IMR-90 (cell line): ENCODE data around the gene FAM199X. TPM values are rescaled to one million over a fixed set of nuclear protein-coding genes. Genes with fewer than 3 reads are reported as not detected.
A peak's percentile ranks its signal among the peaks of the same experiment; 100 is the strongest.

Experiments used
- ATAC-seq: fragments of 200-7000 bp; cut with Tn5 transposase; 2 replicates; pipeline ENCODE4 v1.9.1; 2020; ENCODE audit warnings: low read depth, mild to moderate bottlenecking, moderate library complexity
- BruUV-seq: library from RNA; stranded (reverse); fragments of 400-500 nt; replicated peaks from 2 replicates; lab custom pipeline; 2021; lab: Mats Ljungman, UMichigan
- CTCF ChIA-PET: fragments of 300-600 bp; formaldehyde crosslinking; extraction: SDS; loops from one replicate; lab custom pipeline; 2021; ENCODE audit warnings: antibody characterized with exemption; lab: Yijun Ruan, JAX
- POLR2A ChIA-PET: fragments of 300-600 bp; sonication (Branson Sonifier 250); formaldehyde crosslinking; loops from one replicate; lab custom pipeline; 2022; ENCODE audit warnings: antibody characterized with exemption; ENCODE audit not compliant: unreplicated experiment; lab: Charles Lee
- DNase-seq: peaks from one replicate; pipeline ENCODE4 v3.0.0; 2013
- H2AFZ ChIP-seq: replicated peaks from 2 replicates; pipeline ENCODE3; 2013; ENCODE audit warnings: low read length, mild to moderate bottlenecking; ENCODE audit not compliant: poor library complexity
- H2AK5ac ChIP-seq: 2 replicates; pipeline ENCODE4 v1.6.1; 2013; ENCODE audit warnings: low read depth, low read length, inconsistent platforms
- H2AK9ac ChIP-seq: replicated peaks from 2 replicates; pipeline ENCODE3; 2013; ENCODE audit warnings: mild to moderate bottlenecking, low read depth, low read length, moderate library complexity; ENCODE audit not compliant: poor library complexity
- H2BK120ac ChIP-seq: 2 replicates; pipeline ENCODE4 v1.6.1; 2013; ENCODE audit warnings: low read depth, low read length, inconsistent platforms
- H2BK15ac ChIP-seq: 3 replicates; pipeline ENCODE4 v1.6.1; 2013; ENCODE audit warnings: low read depth, low read length, inconsistent platforms
- H2BK20ac ChIP-seq: 2 replicates; pipeline ENCODE4 v1.6.1; 2013; ENCODE audit warnings: low read depth, mild to moderate bottlenecking, inconsistent platforms, low read length, moderate library complexity
- H2BK5ac ChIP-seq: 2 replicates; pipeline ENCODE4 v1.6.1; 2013; ENCODE audit warnings: mild to moderate bottlenecking, low read depth, low read length, inconsistent platforms; ENCODE audit not compliant: poor library complexity, severe bottlenecking
- H3K14ac ChIP-seq: replicated peaks from 2 replicates; pipeline ENCODE4 v1.6.1; 2013; ENCODE audit warnings: low read depth, low read length, inconsistent platforms
- H3K18ac ChIP-seq: 2 replicates; pipeline ENCODE4 v1.6.1; 2013; ENCODE audit warnings: low read depth, low read length, control low read depth
- H3K23ac ChIP-seq: 2 replicates; pipeline ENCODE4 v1.6.1; 2013; ENCODE audit warnings: low read depth, low read length, inconsistent platforms
- H3K27ac ChIP-seq: 2 replicates; pipeline ENCODE4 v1.5.1; 2013; ENCODE audit warnings: mild to moderate bottlenecking, control low read depth, low read length; ENCODE audit not compliant: insufficient read depth
- H3K27me3 ChIP-seq: 2 replicates; pipeline ENCODE4 v1.6.1; 2013; ENCODE audit warnings: low read length; ENCODE audit not compliant: control insufficient read depth, insufficient read depth
- H3K36me3 ChIP-seq: 2 replicates; pipeline ENCODE4 v1.6.1; 2013; ENCODE audit warnings: low read length, mixed read lengths; ENCODE audit not compliant: control insufficient read depth, insufficient read depth
- H3K4ac ChIP-seq: 2 replicates; pipeline ENCODE4 v1.6.1; 2013; ENCODE audit warnings: low read depth, low read length, inconsistent platforms
- H3K4me1 ChIP-seq: 2 replicates; pipeline ENCODE4 v1.6.1; 2013; ENCODE audit warnings: low read length, mixed read lengths; ENCODE audit not compliant: control insufficient read depth, insufficient read depth
- H3K4me2 ChIP-seq: 2 replicates; pipeline ENCODE4 v1.6.1; 2013; ENCODE audit warnings: low read depth, mild to moderate bottlenecking, control low read depth, low read length, moderate library complexity
- H3K4me3 ChIP-seq: 2 replicates; pipeline ENCODE4 v1.5.1; 2013; ENCODE audit warnings: low read depth, mild to moderate bottlenecking, control low read depth, low read length, moderate library complexity; ENCODE audit not compliant: insufficient read depth
- H3K56ac ChIP-seq: 2 replicates; pipeline ENCODE4 v1.6.1; 2013; ENCODE audit warnings: low read length, inconsistent platforms; ENCODE audit not compliant: insufficient read depth; ENCODE audit errors: extremely low read depth
- H3K79me1 ChIP-seq, 2 experiments: 2 replicates each; pipeline ENCODE4 v1.6.1; 2013; ENCODE audit warnings: low read length in 2 of 2, inconsistent platforms in 1 of 2, low read depth in 1 of 2
- H3K9ac ChIP-seq: 2 replicates; pipeline ENCODE4 v1.6.1; 2013; ENCODE audit warnings: low read depth, low read length, control low read depth
- H3K9me1 ChIP-seq: 2 replicates; pipeline ENCODE4 v1.6.1; 2013; ENCODE audit warnings: low read length, inconsistent platforms; ENCODE audit not compliant: insufficient read depth
- H3K9me3 ChIP-seq: 2 replicates; pipeline ENCODE4 v1.6.1; 2013; ENCODE audit warnings: low read length; ENCODE audit not compliant: control insufficient read depth, insufficient read depth
- H4K20me1 ChIP-seq: 2 replicates; pipeline ENCODE4 v1.6.1; 2013; ENCODE audit warnings: low read length, inconsistent platforms; ENCODE audit not compliant: insufficient read depth
- H4K5ac ChIP-seq: 2 replicates; pipeline ENCODE4 v1.6.1; 2013; ENCODE audit warnings: mild to moderate bottlenecking, low read depth, low read length, control low read depth
- H4K8ac ChIP-seq, 2 experiments: 2 replicates each; pipeline ENCODE4 v1.6.1; 2013; ENCODE audit warnings: low read depth in 2 of 2, low read length in 2 of 2, control low read depth in 1 of 2, inconsistent platforms in 1 of 2
- H4K91ac ChIP-seq: 2 replicates; pipeline ENCODE4 v1.6.1; 2013; ENCODE audit warnings: low read depth, low read length, inconsistent platforms; ENCODE audit not compliant: insufficient read depth
- BHLHE40 ChIP-seq: fragments of 150-350 bp; IDR thresholded peaks from 2 replicates; pipeline ENCODE4 v1.6.1; 2016; ENCODE audit warnings: mild to moderate bottlenecking, low read depth, low read length
- CEBPB ChIP-seq: IDR thresholded peaks from 2 replicates; pipeline ENCODE4 v1.6.1; 2012; ENCODE audit warnings: low read depth, low read length, improper control_type of control experiment
- CHD1 ChIP-seq: IDR thresholded peaks from 2 replicates; pipeline ENCODE4 v1.6.1; 2012; ENCODE audit warnings: low read depth, low read length, improper control_type of control experiment
- CTCF ChIP-seq: conservative IDR thresholded peaks from 2 replicates; pipeline ENCODE4 v1.5.1; 2012; ENCODE audit warnings: mild to moderate bottlenecking, low read depth, low read length, improper control_type of control experiment
- ELK1 ChIP-seq: fragments of 150-350 bp; IDR thresholded peaks from 2 replicates; pipeline ENCODE4 v1.6.1; 2016; ENCODE audit warnings: low read depth, mild to moderate bottlenecking, low read length, moderate library complexity, borderline replicate concordance
- FOS ChIP-seq: fragments of 150-350 bp; IDR thresholded peaks from 2 replicates; pipeline ENCODE4 v1.6.1; 2016; ENCODE audit warnings: low read depth, low read length
- POLR2A ChIP-seq: IDR thresholded peaks from 2 replicates; pipeline ENCODE4 v1.6.1; 2012; ENCODE audit warnings: mild to moderate bottlenecking, low read depth, low read length
- WGBS, 2 experiments: methylation state at CpG; one replicate each; pipeline versions ENCODE4 v1.1.5 to v1.1.7; 2013; ENCODE audit warnings: missing lambda C conversion rate in 2 of 2; ENCODE audit not compliant: insufficient read length in 1 of 2; ENCODE audit errors: extremely low coverage in 2 of 2; 5-methylcytosine and 5-hydroxymethylcytosine counted together
- dilution Hi-C: fragments of 300-500 bp; cut with HindIII; formaldehyde crosslinking; loops from one replicate; pipeline ENCODE4 v1.14.3; 2018; ENCODE audit warnings: low sequenced_read_pairs; ENCODE audit not compliant: unreplicated experiment
- in situ Hi-C: fragments of 300-500 bp; cut with MboI; formaldehyde crosslinking; loops from 3 replicates; pipeline ENCODE4 v1.14.3; 2019; ENCODE audit warnings: low sequenced_read_pairs, inconsistent platforms, mixed read lengths
- intact Hi-C: fragments of 100-400 bp; cut with micrococcal nuclease; formaldehyde crosslinking; loops from 2 replicates; pipeline ENCODE4 v1.10.0; 2022
- polyA plus RNA-seq, 3 experiments: library from polyadenylated mRNA; depleted of rRNA; stranded (reverse); fragments of >200 nt; gene quantifications; 2 replicates each; pipeline ENCODE4 v1.2.3, GENCODE V29; 2012; ENCODE audit warnings: low replicate concordance in 1 of 3
- total RNA-seq: library from RNA; depleted of rRNA; stranded (reverse); fragments of >200 nt; gene quantifications from 2 replicates; pipeline ENCODE4 v1.2.3, GENCODE V29; 2012
- TF ChIP-seq, protein P1 (sequence below): fragments of 150-350 bp; IDR thresholded peaks from 2 replicates; pipeline ENCODE4 v1.6.1; 2017; ENCODE audit warnings: mild to moderate bottlenecking, antibody characterized with exemption, low read length, low read depth

Gene FAM199X
- total and polyA plus RNA-seq, 2 of the 4 experiments (the other 2 are of a cell fraction) = 4.0 to 13.8 TPM

DNA sequence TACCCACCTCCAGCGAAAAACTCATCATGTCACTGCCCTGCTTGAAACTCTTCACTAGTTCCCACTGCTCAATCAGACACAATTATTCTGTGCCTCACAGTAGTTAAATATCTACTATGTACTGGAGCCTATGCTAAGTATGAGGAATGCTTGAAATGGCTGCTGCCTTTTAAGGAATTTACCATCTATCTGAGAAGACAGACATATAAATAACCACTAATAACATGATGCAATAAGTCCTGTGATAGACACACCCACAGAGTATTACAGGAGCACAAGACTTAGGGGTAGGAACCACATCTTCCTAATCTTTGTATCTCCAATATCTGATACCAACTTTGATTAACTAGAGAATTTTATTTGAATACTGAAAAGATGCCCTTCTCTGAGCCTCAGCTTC lies 30.6 kb upstream of the FAM199X start:
- peak; percentile 19 for ATAC-seq
- Histone ChIP-seq H3K79me1 (0 out of 4 replicates have a peak, but pooled peaks cover 0 to 11% of the 10 kb centered on the region in 2 experiments), H4K20me1 (no peaks in the 10 kb centered on the region), H3K9me3 (no peaks in the 10 kb centered on the region), H3K4ac (peak overlapping the region; percentile 51; the same call in 1 of the 2 replicates), H3K36me3 (no peaks in the 10 kb centered on the region), H2BK120ac (no peak overlapping the region), H2BK15ac (peak overlapping the region; percentile 71; the same call in 2 of the 3 replicates), H3K4me3 (no peak overlapping the region), H4K8ac (peak overlapping the region; percentile 31 to 65), H4K91ac (peak overlapping the region; percentile 68), H3K27ac (no peak overlapping the region), H3K9me1 (0 out of 2 replicates have a peak, but pooled peaks cover 4% of the 10 kb centered on the region), H4K5ac (peak overlapping the region; percentile 68; the same call in 1 of the 2 replicates), H2AFZ (no peak overlapping the region), H3K27me3 (peaks cover 2% of the 10 kb centered on the region; the same call in 1 of the 2 replicates), H3K4me1 (peaks cover 2% of the 10 kb centered on the region; the same call in 1 of the 2 replicates), H3K18ac (no peak overlapping the region), H3K23ac (no peak overlapping the region), H2AK5ac (peak overlapping the region; percentile 51; the same call in 1 of the 2 replicates), H3K4me2 (no peak overlapping the region), H3K9ac (no peak overlapping the region), H3K56ac (no peak overlapping the region), H2BK5ac (no peak overlapping the region), H2BK20ac (no peak overlapping the region), H3K14ac (no peak overlapping the region), H2AK9ac (peak overlapping the region; percentile 5)
- TF ChIP-seq CTCF (no peak), CHD1 (no peak), FOS (no peak), CEBPB (peak; percentile 58), ELK1 (no peak), POLR2A (no peak), BHLHE40 (no peak)
- TF ChIP-seq, protein P1, sequence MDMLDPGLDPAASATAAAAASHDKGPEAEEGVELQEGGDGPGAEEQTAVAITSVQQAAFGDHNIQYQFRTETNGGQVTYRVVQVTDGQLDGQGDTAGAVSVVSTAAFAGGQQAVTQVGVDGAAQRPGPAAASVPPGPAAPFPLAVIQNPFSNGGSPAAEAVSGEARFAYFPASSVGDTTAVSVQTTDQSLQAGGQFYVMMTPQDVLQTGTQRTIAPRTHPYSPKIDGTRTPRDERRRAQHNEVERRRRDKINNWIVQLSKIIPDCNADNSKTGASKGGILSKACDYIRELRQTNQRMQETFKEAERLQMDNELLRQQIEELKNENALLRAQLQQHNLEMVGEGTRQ = no peak
- intact Hi-C loops = loop anchor here (1.0 to 5.0 kb wide), 5 partner anchors 23 to 602 kb away; partner anchors contain the start of genes MORF4L2 and ZCCHC18
- WGBS, 2 experiments = no CpG with 5 or more reads among the region's 1 CpG
- in situ Hi-C loops = loop anchor here (25.0 kb wide), 2 partner anchors 448 to 598 kb away; partner anchors contain the start of gene MORF4L2
- ChIA-PET CTCF (no interaction called here), POLR2A (no interaction called here)
- no TSS peak for BruUV-seq
- DNase-seq = no peak
- dilution Hi-C loops = no loop called here
